SK-N-SH treated with all-trans-retinoic acid at 6 μM for 48 hours (cell line): ENCODE results near the gene DDX1.

ENCODE experiments used
- ARNTL ChIP-seq: fragments of 450-650 bp; formaldehyde crosslinking; IDR thresholded peaks from 2 replicates; pipeline ENCODE4 v1.5.0; 2020; ENCODE audit warnings: low read depth, mild to moderate bottlenecking, moderate library complexity, borderline replicate concordance
- TOX ChIP-seq: fragments of 250-450 bp; sonication (Bioruptor Pico); IDR thresholded peaks from 2 replicates; pipeline ENCODE4 v1.8.0; 2021; ENCODE audit warnings: mild to moderate bottlenecking, moderate library complexity, borderline replicate concordance
- ZFP3 ChIP-seq: fragments of 250-450 bp; sonication (Bioruptor Pico); IDR thresholded peaks from 2 replicates; pipeline ENCODE4 v1.5.0; 2020; ENCODE audit warnings: mild to moderate bottlenecking, moderate library complexity
- ZFP30 ChIP-seq: fragments of 450-650 bp; formaldehyde crosslinking; IDR thresholded peaks from 2 replicates; pipeline ENCODE4 v1.5.0; 2022; ENCODE audit warnings: mild to moderate bottlenecking, moderate library complexity
- ZNF70 ChIP-seq: fragments of 450-650 bp; formaldehyde crosslinking; IDR thresholded peaks from 2 replicates; pipeline ENCODE4 v1.5.0; 2020; ENCODE audit warnings: mild to moderate bottlenecking, moderate library complexity
- TF ChIP-seq, protein P1 (sequence below): fragments of 250-450 bp; sonication (Bioruptor Pico); IDR thresholded peaks from 2 replicates; pipeline ENCODE4 v1.8.0; 2020; ENCODE audit warnings: mild to moderate bottlenecking, moderate library complexity, borderline replicate concordance
- TF ChIP-seq, protein P2 (sequence below): fragments of 250-450 bp; sonication (Bioruptor Pico); IDR thresholded peaks from 2 replicates; pipeline ENCODE4 v1.8.0; 2021; ENCODE audit warnings: low read depth, mild to moderate bottlenecking, moderate library complexity, borderline replicate concordance
- TF ChIP-seq, protein P3 (sequence below): fragments of 250-450 bp; sonication (Bioruptor Pico); IDR thresholded peaks from 2 replicates; pipeline ENCODE4 v1.5.1; 2021; ENCODE audit warnings: mild to moderate bottlenecking, moderate library complexity
- TF ChIP-seq, protein P4 (sequence below): fragments of 250-450 bp; sonication (Bioruptor Pico); IDR thresholded peaks from 2 replicates; pipeline ENCODE4 v1.5.1; 2020; ENCODE audit warnings: low read depth, mild to moderate bottlenecking, moderate library complexity

DNA sequence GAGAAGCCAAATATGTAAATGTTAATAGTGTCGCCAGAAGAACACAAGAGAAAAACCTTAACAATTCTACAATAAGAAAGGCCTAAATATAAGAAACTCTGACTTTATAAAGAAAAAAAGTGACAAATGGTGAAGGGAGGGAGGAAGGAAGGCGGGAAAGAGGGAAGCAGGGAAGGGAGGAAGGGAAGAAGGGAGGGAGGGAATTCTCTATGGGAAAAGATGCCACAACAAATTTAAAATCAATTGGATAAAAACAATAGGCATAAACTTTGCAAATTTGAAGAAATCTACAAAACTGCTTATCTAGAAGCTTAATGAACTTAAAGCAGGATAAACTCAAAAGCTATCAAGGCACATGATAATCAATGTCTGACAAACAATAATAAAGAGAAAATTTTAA lies 47.4 kb upstream of the DDX1 start:
- TF ChIP-seq, protein P1, sequence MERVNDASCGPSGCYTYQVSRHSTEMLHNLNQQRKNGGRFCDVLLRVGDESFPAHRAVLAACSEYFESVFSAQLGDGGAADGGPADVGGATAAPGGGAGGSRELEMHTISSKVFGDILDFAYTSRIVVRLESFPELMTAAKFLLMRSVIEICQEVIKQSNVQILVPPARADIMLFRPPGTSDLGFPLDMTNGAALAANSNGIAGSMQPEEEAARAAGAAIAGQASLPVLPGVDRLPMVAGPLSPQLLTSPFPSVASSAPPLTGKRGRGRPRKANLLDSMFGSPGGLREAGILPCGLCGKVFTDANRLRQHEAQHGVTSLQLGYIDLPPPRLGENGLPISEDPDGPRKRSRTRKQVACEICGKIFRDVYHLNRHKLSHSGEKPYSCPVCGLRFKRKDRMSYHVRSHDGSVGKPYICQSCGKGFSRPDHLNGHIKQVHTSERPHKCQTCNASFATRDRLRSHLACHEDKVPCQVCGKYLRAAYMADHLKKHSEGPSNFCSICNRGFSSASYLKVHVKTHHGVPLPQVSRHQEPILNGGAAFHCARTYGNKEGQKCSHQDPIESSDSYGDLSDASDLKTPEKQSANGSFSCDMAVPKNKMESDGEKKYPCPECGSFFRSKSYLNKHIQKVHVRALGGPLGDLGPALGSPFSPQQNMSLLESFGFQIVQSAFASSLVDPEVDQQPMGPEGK = no peak
- no peak for TF ChIP-seq ARNTL (CRISPR knock-in tag)
- TF ChIP-seq ZNF70 = no peak
- TF ChIP-seq, protein P2, sequence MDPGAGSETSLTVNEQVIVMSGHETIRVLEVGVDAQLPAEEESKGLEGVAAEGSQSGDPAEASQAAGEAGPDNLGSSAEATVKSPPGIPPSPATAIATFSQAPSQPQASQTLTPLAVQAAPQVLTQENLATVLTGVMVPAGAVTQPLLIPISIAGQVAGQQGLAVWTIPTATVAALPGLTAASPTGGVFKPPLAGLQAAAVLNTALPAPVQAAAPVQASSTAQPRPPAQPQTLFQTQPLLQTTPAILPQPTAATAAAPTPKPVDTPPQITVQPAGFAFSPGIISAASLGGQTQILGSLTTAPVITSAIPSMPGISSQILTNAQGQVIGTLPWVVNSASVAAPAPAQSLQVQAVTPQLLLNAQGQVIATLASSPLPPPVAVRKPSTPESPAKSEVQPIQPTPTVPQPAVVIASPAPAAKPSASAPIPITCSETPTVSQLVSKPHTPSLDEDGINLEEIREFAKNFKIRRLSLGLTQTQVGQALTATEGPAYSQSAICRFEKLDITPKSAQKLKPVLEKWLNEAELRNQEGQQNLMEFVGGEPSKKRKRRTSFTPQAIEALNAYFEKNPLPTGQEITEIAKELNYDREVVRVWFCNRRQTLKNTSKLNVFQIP = no peak
- TF ChIP-seq, protein P3, sequence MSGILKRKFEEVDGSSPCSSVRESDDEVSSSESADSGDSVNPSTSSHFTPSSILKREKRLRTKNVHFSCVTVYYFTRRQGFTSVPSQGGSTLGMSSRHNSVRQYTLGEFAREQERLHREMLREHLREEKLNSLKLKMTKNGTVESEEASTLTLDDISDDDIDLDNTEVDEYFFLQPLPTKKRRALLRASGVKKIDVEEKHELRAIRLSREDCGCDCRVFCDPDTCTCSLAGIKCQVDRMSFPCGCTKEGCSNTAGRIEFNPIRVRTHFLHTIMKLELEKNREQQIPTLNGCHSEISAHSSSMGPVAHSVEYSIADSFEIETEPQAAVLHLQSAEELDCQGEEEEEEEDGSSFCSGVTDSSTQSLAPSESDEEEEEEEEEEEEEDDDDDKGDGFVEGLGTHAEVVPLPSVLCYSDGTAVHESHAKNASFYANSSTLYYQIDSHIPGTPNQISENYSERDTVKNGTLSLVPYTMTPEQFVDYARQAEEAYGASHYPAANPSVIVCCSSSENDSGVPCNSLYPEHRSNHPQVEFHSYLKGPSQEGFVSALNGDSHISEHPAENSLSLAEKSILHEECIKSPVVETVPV (CRISPR knock-in tag) = no peak
- no peak for TF ChIP-seq ZFP30
- TF ChIP-seq, protein P4, sequence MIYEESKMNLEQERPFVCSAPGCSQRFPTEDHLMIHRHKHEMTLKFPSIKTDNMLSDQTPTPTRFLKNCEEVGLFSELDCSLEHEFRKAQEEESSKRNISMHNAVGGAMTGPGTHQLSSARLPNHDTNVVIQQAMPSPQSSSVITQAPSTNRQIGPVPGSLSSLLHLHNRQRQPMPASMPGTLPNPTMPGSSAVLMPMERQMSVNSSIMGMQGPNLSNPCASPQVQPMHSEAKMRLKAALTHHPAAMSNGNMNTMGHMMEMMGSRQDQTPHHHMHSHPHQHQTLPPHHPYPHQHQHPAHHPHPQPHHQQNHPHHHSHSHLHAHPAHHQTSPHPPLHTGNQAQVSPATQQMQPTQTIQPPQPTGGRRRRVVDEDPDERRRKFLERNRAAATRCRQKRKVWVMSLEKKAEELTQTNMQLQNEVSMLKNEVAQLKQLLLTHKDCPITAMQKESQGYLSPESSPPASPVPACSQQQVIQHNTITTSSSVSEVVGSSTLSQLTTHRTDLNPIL (CRISPR knock-in tag) = no peak
- TF ChIP-seq ZFP3 = no peak
- no peak for TF ChIP-seq TOX (CRISPR knock-in tag)
